ENCODE measurements around the gene ASTL.

GRCh38 chr2:96131152-96131812 is 7.0 kb downstream of the ASTL start:
- no peak for TF ChIP-seq CTCF (IDR thresholded peaks at IDR 0.05; ENCODE audit: poor library complexity)
- TF ChIP-seq EZH2phosphoT487 (IDR thresholded peaks at IDR 0.05; ENCODE audit: low read depth, severe bottlenecking, unreplicated experiment), result no peak
- TF ChIP-seq EZH2 (IDR thresholded peaks at IDR 0.05; ENCODE audit: borderline replicate concordance), result no peak
